Trophoblast cell (in vitro differentiated cells and primary cell): ENCODE data around the gene FPGS.

Experiments
- DNase-seq, 2 donors: peaks; one replicate each; pipeline ENCODE4 v3.0.0-alpha.2; 2016
- H2AFZ ChIP-seq: 2 replicates; pipeline ENCODE4 v1.6.1; 2013; ENCODE audit warnings: low read length, moderate library complexity, mild to moderate bottlenecking; ENCODE audit not compliant: insufficient read depth, poor library complexity
- H2AK5ac ChIP-seq: 2 replicates; pipeline ENCODE4 v1.6.1; 2013; ENCODE audit warnings: mild to moderate bottlenecking, low read length
- H2BK120ac ChIP-seq: 2 replicates; pipeline ENCODE4 v1.6.1; 2013; ENCODE audit warnings: low read length, mild to moderate bottlenecking, moderate library complexity; ENCODE audit not compliant: insufficient read depth, poor library complexity
- H2BK12ac ChIP-seq: 2 replicates; pipeline ENCODE4 v1.6.1; 2013; ENCODE audit warnings: mild to moderate bottlenecking, low read length, moderate library complexity
- H2BK5ac ChIP-seq: 2 replicates; pipeline ENCODE4 v1.6.1; 2013; ENCODE audit warnings: low read length, low read depth, moderate library complexity, mild to moderate bottlenecking; ENCODE audit not compliant: poor library complexity
- H3K14ac ChIP-seq: 2 replicates; pipeline ENCODE4 v1.6.1; 2013; ENCODE audit warnings: mild to moderate bottlenecking, low read length
- H3K18ac ChIP-seq: 2 replicates; pipeline ENCODE4 v1.6.1; 2013; ENCODE audit warnings: mild to moderate bottlenecking, low read length
- H3K23ac ChIP-seq: 2 replicates; pipeline ENCODE4 v1.6.1; 2013; ENCODE audit warnings: low read length
- H3K27ac ChIP-seq: 2 replicates; pipeline ENCODE4 v1.5.1; 2013; ENCODE audit warnings: low read depth, mild to moderate bottlenecking, inconsistent platforms, low read length, moderate library complexity
- H3K27me3 ChIP-seq: 2 replicates; pipeline ENCODE4 v1.6.1; 2013; ENCODE audit warnings: inconsistent platforms, mild to moderate bottlenecking, low read length, moderate library complexity; ENCODE audit not compliant: insufficient read depth
- H3K36me3 ChIP-seq, 2 experiments: 1 replicate in 1 of 2; 2 replicates in 1 of 2; pipeline ENCODE4 v1.6.1; 2013; ENCODE audit warnings: low read length in 2 of 2, mild to moderate bottlenecking in 2 of 2, moderate library complexity in 1 of 2; ENCODE audit not compliant: insufficient read depth in 2 of 2, control insufficient read depth in 1 of 2
- H3K4ac ChIP-seq: 2 replicates; pipeline ENCODE4 v1.6.1; 2013; ENCODE audit warnings: low read depth, mild to moderate bottlenecking, low read length, moderate library complexity
- H3K4me1 ChIP-seq, 2 experiments: 1 replicate in 1 of 2; 2 replicates in 1 of 2; pipeline ENCODE4 v1.6.1; 2013; ENCODE audit warnings: low read length in 2 of 2, mild to moderate bottlenecking in 2 of 2, moderate library complexity in 1 of 2; ENCODE audit not compliant: insufficient read depth in 2 of 2, control insufficient read depth in 1 of 2
- H3K4me2 ChIP-seq: 2 replicates; pipeline ENCODE4 v1.6.1; 2013; ENCODE audit warnings: inconsistent platforms, mild to moderate bottlenecking, low read length, moderate library complexity
- H3K4me3 ChIP-seq: 2 replicates; pipeline ENCODE4 v1.5.1; 2013; ENCODE audit warnings: mild to moderate bottlenecking, low read depth, low read length, inconsistent platforms
- H3K79me1 ChIP-seq: one replicate; pipeline ENCODE4 v1.6.1; 2013; ENCODE audit warnings: low read length
- H3K79me2 ChIP-seq: 2 replicates; pipeline ENCODE4 v1.6.1; 2013; ENCODE audit warnings: low read length, mild to moderate bottlenecking; ENCODE audit not compliant: control insufficient read depth, insufficient read depth, poor library complexity
- H3K9ac ChIP-seq: 2 replicates; pipeline ENCODE4 v1.6.1; 2013; ENCODE audit warnings: mild to moderate bottlenecking, low read length
- H3K9me3 ChIP-seq: 2 replicates; pipeline ENCODE4 v1.6.1; 2013; ENCODE audit warnings: low read depth, mild to moderate bottlenecking, control low read depth, inconsistent platforms, low read length; ENCODE audit not compliant: insufficient read depth
- H4K12ac ChIP-seq: 2 replicates; pipeline ENCODE4 v1.6.1; 2013; ENCODE audit warnings: low read depth, mild to moderate bottlenecking, low read length, moderate library complexity
- H4K8ac ChIP-seq: 2 replicates; pipeline ENCODE4 v1.6.1; 2013; ENCODE audit warnings: low read depth, mild to moderate bottlenecking, low read length, moderate library complexity
- H4K91ac ChIP-seq: one replicate; pipeline ENCODE4 v1.6.1; 2013; ENCODE audit warnings: low read depth, mild to moderate bottlenecking, low read length, moderate library complexity
- WGBS: extraction: QIAGEN DNeasy Blood & Tissue Kit; methylation state at CpG from one replicate; pipeline ENCODE4 v1.1.7; 2013; ENCODE audit warnings: missing lambda C conversion rate; ENCODE audit not compliant: insufficient read length, insufficient coverage; ENCODE audit errors: extremely low coverage; 5-methylcytosine and 5-hydroxymethylcytosine counted together

The FPGS gene

DNA sequence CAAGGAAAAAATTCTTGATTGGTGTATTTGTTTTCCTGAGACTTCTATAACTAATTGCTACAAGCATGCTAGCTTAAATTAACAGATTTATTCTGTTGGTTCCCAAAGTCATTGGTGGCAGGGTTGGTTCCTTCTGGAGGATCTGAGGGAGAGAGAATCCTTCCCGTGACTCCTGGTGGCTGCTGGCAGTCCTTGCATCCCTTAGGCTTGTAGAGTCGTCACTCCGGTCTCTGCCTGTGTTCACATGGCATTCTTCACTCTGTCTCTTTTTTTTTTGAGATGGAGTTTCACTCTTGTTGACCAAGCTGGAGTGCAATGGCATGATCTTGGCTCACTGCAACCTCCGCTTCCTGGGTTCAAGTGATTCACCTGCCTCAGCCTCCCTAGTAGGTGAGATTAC is 11.6 kb upstream of the FPGS start:
- Histone ChIP-seq H4K91ac (no peak overlapping the region), H3K9ac (no peak overlapping the region), H4K12ac (no peak overlapping the region), H3K4me3 (no peak overlapping the region), H3K14ac (no peak overlapping the region), H3K9me3 (no peaks in the 10 kb centered on the region), H3K27me3 (no peaks in the 10 kb centered on the region), H3K4me2 (no peak overlapping the region), H2BK5ac (no peak overlapping the region), H3K27ac (no peak overlapping the region), H2BK120ac (no peak overlapping the region), H3K18ac (no peak overlapping the region), H2BK12ac (no peak overlapping the region), H2AFZ (no peak overlapping the region), H3K79me1 (peaks cover 3% of the 10 kb centered on the region), H3K36me3 (peaks cover 56% of the 10 kb centered on the region in 2 experiments), H2AK5ac (no peak overlapping the region), H3K23ac (no peak overlapping the region), H4K8ac (no peak overlapping the region), H3K4ac (no peak overlapping the region), H3K4me1 (no peaks in the 10 kb centered on the region), H3K79me2 (peaks cover 6% of the 10 kb centered on the region)
- DNase-seq = no peak
- WGBS = no CpG with 5 or more reads among the region's 4 CpGs

DNA sequence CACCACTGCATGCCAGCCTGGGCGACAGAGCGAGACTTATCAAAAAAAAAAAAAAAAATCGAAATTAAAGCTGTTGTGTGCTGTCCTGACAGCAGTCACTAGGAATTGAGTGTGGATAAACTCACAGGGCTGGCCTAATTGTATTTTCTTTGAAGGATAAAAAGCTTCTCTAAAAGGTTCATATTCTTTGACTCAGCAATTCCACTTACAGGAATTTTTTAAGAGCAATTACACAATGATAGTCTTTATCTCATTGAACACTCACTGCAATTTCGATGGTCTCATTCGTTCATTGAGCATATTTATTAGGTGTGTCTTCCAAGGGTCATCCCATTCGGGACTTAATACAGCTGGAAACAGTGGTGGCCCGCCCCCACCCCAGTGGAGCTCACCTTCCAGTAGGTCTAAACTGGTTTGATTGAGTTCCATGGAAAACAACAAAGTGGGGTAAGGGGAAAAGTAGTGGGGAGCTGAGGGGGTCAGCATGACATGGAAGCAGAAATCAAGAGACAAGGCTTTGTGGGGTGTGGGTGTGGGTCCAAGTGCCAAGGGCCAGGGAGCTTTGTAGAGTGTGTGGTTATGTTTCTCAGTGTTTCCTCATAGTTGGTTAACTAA is 10.2 kb upstream of the FPGS start:
- Histone ChIP-seq H2BK12ac (no peak overlapping the region), H2BK120ac (no peak overlapping the region), H2AK5ac (no peak overlapping the region), H4K91ac (no peak overlapping the region), H3K27me3 (no peaks in the 10 kb centered on the region), H3K36me3 (peaks cover 51 to 53% of the 10 kb centered on the region in 2 experiments), H3K9ac (no peak overlapping the region), H3K4me3 (no peak overlapping the region), H3K4me2 (no peak overlapping the region), H4K8ac (no peak overlapping the region), H2BK5ac (no peak overlapping the region), H3K4me1 (no peaks in the 10 kb centered on the region), H3K79me1 (no peaks in the 10 kb centered on the region), H3K27ac (no peak overlapping the region), H3K4ac (no peak overlapping the region), H3K79me2 (no peaks in the 10 kb centered on the region), H3K18ac (no peak overlapping the region), H3K9me3 (no peaks in the 10 kb centered on the region), H2AFZ (no peak overlapping the region), H3K23ac (no peak overlapping the region), H4K12ac (no peak overlapping the region), H3K14ac (no peak overlapping the region)
- DNase-seq = no peak
- no CpG with 5 or more reads among the region's 7 CpGs for WGBS

DNA sequence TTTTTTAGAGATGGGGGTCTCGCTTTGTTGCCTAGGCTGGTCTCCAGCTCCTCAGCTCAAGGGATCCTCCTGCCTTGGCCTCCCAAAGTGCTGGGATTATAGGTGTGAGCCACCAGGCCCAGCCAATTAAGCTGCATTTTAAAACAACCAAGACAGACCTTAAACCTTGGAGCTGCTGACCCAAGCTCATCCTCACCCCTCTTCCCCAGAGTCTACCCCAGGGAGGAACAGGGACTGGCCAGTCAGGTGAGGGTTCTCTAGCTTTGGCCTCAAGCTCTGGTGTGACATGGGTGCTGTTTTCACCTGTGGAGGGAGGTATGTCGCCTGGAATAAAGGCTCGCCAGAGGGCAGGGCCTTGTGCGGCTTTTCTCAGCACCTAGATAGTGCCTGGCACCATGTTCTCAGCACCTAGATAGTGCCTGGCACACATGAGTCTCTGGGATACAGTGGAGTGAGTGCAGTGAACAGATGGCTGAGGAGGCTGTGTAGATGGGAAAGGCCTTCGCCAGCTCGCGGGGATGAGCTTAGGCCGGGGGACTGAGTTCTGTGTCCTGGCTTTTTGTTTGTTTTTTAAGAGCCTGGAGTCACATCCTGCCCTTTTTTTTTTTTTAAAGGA is 9.5 kb upstream of the FPGS start:
- H3K9me3 ChIP-seq = no peaks in the 10 kb centered on the region
- H3K23ac ChIP-seq = no peak overlapping the region
- H3K14ac ChIP-seq = no peak overlapping the region
- no peak overlapping the region for H3K4me3 ChIP-seq
- no peak overlapping the region for H3K27ac ChIP-seq
- no peaks in the 10 kb centered on the region for H3K79me1 ChIP-seq
- no peak overlapping the region for H2AK5ac ChIP-seq
- no peak overlapping the region for H2BK12ac ChIP-seq
- no peak overlapping the region for H2BK5ac ChIP-seq
- no peak overlapping the region for H3K18ac ChIP-seq
- DNase-seq = no peak
- H3K4ac ChIP-seq = no peak overlapping the region
- no peaks in the 10 kb centered on the region for H3K4me1 ChIP-seq
- H4K91ac ChIP-seq = no peak overlapping the region
- H3K4me2 ChIP-seq = no peak overlapping the region
- no peak overlapping the region for H3K9ac ChIP-seq
- WGBS = no CpG with 5 or more reads among the region's 8 CpGs
- no peak overlapping the region for H4K8ac ChIP-seq
- H2BK120ac ChIP-seq = no peak overlapping the region
- no peaks in the 10 kb centered on the region for H3K27me3 ChIP-seq
- H3K36me3 ChIP-seq = peaks cover 44 to 46% of the 10 kb centered on the region in 2 experiments
- H3K79me2 ChIP-seq = no peaks in the 10 kb centered on the region
- H2AFZ ChIP-seq = no peak overlapping the region
- no peak overlapping the region for H4K12ac ChIP-seq

DNA sequence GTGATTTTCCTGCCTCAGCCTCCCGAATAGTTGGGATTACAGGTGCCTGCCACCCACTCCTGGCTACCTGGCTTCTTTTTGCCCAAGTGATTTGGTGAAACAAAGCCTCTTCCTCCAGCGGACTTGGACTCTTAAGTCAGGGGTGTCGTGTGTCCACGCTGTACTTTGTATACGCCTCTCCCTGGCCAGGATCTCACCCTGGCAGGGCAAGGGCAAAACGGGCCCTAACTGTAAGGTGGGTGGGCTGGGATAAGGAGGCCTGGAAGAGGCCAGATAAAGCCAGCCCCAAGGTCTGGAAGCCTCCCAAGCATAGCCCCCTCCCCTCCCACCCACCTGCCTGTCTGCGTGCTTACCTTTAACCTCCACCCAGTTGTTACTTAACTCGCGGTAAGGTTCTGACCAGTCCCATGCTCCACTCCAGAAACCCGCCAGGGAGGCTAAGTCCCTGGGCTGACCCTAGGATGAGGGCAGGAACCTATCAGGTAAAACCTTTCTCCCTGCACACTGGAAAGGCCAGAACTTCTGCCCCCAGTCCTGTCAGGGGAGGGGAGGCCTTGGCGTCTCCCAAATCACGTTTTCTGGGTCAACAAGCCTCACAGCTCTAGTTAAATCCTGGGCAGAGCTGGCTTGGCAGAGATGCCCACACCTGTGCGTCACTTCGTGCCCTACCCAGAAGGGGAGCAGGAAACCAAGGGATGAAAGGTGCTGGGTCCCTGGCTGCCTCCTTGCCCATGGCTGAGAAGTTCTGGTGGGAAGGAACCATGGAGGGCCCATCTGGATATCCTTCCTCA is 8.5 kb upstream of the FPGS start:
- no peak for DNase-seq
- H2AFZ ChIP-seq = no peak overlapping the region
- no peak overlapping the region for H3K4ac ChIP-seq

More for the DNA sequence above, 8.5 kb upstream of the FPGS start:
- no peak overlapping the region for H3K14ac ChIP-seq
- no peak overlapping the region for H3K9ac ChIP-seq
- no peaks in the 10 kb centered on the region for H3K79me1 ChIP-seq
- H3K4me1 ChIP-seq = no peaks in the 10 kb centered on the region
- H3K79me2 ChIP-seq = no peaks in the 10 kb centered on the region
- H2BK120ac ChIP-seq = no peak overlapping the region
- H3K27me3 ChIP-seq = no peaks in the 10 kb centered on the region
- H4K8ac ChIP-seq = no peak overlapping the region
- H3K27ac ChIP-seq = no peak overlapping the region
- H3K36me3 ChIP-seq = peaks cover 34 to 36% of the 10 kb centered on the region in 2 experiments
- H3K4me2 ChIP-seq = no peak overlapping the region
- no peak overlapping the region for H3K4me3 ChIP-seq
- no peak overlapping the region for H3K18ac ChIP-seq
- H4K91ac ChIP-seq = no peak overlapping the region
- WGBS = no CpG with 5 or more reads among the region's 14 CpGs
- H4K12ac ChIP-seq = no peak overlapping the region
- no peaks in the 10 kb centered on the region for H3K9me3 ChIP-seq
- H2BK5ac ChIP-seq = no peak overlapping the region
- no peak overlapping the region for H2AK5ac ChIP-seq
- H3K23ac ChIP-seq = no peak overlapping the region
- no peak overlapping the region for H2BK12ac ChIP-seq
